CD4-positive, alpha-beta T cell treated with Interleukin-21 for 1 hour (primary cell): ENCODE data around the gene PATJ.

Experiments
- DNase-seq: peaks from one replicate; pipeline ENCODE4 v3.0.0-alpha.2; 2020

The PATJ gene

GRCh38 chr1:61993331-61993961 is 251.2 kb downstream of the PATJ start:
- DNase-seq = no peak

- no peak for DNase-seq
These were observed 253.4 kb downstream of the PATJ start for GRCh38 chr1:61995641-61996040.

DNA sequence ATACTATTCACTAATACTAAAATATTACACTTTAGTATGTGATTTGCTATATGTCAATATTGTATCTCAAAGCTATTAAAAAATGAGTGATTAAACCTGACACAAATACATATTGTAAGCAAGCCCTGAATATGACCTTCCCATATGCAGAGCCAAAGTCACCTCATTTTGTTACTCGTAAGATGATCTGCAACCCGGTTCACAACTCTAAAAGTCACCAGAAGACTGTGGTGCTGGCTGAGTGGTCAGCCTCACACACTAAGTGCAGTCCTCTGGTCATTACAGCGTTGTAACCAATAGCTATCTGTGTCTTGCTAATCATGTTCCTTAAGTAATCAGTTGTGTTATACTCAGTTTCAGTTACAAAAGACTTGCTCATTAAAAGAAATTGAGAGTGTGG is 254.8 kb downstream of the PATJ start:
- no peak for DNase-seq

DNA sequence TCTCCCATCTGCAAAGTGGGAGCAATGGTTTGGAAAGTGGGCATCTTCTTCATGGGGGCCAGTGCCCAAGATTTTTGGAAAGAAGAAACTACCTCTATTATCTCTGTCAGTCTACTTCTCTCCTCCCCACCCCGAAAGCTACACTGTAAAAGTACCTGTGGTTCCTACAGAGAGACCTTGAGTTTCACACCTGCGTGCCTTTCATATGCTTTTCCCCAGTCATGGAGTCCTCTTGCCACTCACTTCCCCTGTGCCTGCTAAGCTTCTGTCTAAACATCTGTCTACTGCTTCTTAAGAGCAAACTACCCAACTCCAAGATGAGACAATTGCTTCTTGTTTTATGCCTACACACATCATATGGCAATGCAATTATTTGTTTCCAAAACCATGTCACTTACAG is 261.5 kb downstream of the PATJ start:
- DNase-seq = no peak

DNA sequence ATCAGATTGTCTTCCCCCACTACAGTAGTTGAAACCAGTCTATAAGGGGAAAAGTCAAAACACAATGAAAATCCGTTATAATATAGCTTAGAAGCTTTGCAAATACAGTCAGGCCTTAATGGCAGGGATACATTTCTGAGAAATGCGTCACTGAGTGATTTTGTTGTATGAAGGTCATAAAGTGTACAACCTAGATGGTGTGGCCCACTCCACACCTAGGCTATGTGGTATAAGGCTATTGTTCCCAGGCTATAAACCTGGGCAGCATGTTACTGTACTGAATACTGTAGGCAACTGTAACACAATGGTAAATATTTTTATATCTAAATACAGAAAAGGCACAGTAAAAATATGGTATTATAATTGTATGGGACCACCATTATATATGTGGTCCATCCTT is 264.4 kb downstream of the PATJ start:
- DNase-seq = no peak

GRCh38 chr1:62011006-62011405 is 268.7 kb downstream of the PATJ start:
- no peak for DNase-seq

DNA sequence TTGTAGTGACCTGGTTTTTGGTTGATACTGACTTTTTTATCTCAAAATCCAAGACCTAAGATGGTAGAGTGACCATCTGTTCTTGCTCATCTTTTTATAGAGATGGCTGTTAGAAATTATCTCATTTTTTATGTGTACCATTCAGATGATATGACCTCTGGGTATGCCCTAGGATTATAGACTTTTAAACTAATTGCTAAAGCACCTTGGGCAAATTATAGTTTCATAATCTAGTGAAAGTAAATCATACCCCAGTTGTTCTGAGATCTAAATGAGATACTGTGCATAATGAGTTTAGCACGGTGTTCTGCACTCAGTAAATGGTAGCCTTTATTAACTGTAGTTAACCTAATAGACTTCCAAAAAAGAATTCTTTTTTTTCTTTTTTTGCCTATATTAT is 269.8 kb downstream of the PATJ start:
- no peak for DNase-seq

DNA sequence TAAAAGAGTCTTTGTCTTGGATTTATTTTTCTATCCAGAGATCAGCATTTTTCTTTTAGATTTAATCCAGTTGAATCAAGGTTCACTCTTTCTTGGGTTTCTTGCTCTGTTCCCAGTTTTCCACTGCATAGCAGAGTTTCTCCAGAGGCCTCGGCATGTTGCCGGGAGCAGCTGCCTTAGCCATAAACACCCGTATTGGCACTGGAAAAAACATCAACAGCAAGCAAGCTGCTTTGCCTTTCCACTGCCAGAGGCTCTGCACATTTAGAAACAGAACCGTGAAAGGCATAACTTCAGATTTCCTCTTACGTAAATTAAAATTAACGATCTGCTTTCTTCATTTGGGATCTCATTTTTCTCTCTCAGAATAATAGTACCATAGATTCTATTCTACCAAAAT is 270.6 kb downstream of the PATJ start:
- no peak for DNase-seq

DNA sequence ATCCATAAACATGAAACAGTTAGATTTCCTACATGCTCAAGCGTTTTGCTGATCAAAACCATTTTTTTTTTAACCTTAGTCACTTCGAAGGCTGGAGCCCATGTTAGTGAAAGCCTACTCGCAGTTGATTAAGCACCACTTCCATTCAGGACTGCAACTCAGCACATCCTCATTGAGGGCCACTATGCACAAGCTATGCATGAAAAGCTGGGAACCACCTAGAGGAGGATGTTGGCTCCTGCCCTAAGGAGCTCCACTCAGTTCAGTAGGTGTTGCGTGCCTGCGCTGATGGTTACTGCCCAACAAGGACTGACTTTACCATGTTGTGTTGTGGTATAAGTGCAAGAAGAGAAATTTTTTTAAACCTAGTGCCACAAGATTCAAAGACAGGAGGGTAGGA is 271.0 kb downstream of the PATJ start:
- no peak for DNase-seq

- no peak for DNase-seq
These were observed 280.2 kb downstream of the PATJ start for GRCh38 chr1:62022382-62022983.

DNA sequence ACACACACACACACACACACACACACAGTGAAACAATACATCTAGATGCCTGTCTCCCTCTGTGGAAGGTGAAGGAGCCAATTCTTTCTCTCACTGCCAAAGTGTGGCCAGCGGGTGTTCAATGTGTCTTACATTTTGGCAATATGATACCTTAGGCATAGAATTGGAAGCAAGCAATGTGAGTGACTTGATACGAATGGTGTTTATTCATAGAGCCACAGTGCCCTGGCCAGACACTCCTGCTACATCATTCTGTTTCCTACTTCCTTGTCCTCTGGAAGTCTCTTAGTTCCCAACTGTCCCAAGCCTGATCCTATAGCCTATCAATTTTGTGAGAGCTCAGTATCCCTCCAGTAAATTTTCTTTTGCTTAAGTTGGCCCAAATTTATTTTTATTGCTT is 282.4 kb downstream of the PATJ start:
- no peak for DNase-seq

DNA sequence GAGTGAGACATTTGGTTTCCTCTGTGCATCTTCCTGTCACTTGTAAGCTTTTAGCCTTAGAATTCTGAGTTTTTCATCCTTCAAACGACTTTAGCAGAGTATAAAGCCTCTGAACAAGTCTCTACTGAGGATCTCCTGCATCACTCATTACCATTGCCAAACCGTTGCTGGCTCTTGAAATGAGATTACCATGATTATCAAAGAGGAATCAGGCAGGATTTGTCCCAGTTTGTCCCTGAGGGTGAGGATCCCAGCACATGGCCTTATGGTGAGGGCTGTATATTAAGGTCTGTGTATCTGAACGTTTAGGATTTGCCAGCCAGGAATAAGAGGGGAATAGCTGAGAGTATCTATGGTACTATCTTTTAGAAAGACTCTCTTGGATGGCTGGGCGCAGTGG is 282.9 kb downstream of the PATJ start:
- DNase-seq = no peak

- DNase-seq = no peak
These were observed 283.6 kb downstream of the PATJ start for GRCh38 chr1:62025892-62026291.

DNA sequence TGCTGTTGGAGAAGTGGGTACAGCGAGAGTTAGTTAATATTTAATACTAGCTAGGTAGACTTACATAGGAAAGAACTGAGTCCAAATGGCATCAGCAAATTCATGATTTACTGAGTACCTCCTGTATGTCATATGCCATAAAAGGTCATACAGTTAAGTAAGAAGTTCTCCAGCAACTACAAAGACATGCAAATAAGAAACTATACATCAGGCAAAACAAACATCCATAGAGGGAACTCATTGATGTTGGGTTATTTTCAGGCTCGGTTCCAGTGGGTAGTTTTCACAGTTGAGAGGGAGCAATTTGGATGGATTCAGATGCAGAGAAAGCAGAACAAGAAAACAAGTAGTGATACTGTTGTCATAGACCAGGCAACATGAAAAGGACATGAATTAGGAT is 287.4 kb downstream of the PATJ start:
- no peak for DNase-seq

- no peak for DNase-seq
These were observed 292.5 kb downstream of the PATJ start for GRCh38 chr1:62034790-62035189.

DNA sequence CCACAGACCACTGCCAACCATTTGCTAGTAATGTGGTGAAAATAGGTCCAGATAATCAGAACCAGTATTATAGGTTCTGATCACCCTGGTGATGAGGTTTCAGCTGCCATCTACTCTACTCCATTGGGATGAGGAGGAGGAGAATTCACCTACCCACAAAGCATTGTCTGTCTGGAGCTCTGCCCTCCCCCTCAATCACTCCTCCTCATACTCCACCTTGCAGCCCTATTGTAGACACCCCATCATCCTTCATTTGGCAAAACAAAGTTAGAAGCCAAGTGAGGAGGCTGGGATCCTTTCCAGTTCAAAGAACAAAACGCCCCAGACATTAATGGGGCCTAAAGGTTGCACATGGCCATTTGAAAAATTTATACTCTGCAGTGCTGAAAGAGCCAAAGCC is 295.0 kb downstream of the PATJ start:
- no peak for DNase-seq

- no peak for DNase-seq
These were observed 296.5 kb downstream of the PATJ start for GRCh38 chr1:62038594-62039284.

DNA sequence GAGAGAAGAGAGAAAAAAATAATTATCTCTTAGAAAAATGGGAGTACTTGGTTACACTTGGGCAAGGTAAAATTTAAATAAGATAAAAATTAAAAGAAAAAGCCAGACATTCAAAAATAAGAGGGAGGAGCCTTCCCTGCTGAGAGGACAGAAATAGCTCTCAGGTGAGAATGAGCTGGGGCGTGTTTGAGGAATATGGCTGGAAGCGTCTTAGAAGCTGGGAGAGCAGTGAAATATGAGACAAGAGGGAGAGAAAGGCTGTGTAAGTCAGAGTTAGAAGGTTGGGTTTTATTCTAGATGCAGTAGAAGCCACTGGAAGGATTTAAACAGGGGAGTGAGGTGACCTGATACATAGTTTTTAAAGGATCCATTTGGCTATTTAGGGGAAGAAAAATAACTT is 298.2 kb downstream of the PATJ start:
- DNase-seq = no peak

- no peak for DNase-seq
These were observed 298.7 kb downstream of the PATJ start for GRCh38 chr1:62040973-62041372.

DNA sequence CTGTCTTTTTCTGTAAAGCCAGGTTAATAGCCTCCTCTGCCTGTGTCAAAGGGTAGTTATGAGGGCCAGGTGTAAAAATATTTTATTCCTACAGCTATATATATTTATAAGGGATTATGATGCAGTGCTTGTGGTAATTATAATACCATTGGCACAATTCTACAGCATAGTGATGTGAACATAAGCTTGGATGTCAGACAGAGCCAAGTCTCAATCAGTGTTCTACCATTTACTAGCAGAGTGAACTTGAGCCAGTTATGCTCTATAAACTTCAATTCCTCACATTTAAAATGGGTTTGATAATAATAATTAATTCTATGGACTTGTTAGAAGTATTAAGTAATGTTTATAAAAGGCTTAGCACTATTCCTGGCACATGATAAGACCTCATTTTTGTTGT is 300.9 kb downstream of the PATJ start:
- no peak for DNase-seq

DNA sequence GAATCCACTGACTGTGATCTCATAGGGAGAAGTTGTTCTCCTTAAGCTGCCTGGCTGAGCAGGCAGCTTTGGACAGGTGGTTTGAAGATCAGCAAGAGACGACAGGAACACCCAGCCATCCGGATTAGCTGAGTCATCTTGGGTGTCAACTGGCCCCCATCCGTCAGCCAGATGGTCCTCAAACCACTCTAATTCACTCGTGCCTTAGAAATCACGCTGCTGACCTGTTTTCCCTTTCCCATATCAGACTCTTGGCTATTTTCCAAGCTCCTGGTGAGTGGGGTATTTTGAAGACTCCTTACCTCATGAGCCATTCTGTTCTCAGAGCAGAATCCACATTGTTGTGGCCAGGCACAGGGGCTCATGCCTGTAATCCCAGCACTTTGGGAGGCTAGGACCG is 303.3 kb downstream of the PATJ start:
- DNase-seq = no peak

GRCh38 chr1:62046927-62047326 is 304.6 kb downstream of the PATJ start:
- DNase-seq = no peak

DNA sequence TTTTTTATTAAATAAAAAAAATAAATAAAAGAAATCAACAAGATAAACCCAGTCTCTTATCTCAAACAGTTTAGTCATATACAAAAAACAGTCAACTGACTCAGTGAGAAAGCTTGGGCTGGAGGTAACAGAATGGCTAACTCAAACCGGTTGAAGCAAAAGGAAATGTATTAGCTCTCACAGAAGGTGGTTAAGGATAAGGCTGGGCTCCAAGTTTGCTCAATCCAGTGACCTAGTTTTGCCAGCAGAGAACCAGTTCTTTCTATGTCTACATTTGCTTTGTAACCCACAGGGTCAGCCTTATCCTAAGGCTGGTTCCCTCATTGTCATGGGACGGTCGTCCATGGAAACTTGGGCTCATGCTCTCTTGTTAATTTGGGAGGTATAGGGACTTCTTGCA is 307.9 kb downstream of the PATJ start:
- DNase-seq = no peak

- DNase-seq = no peak
These were observed 310.7 kb downstream of the PATJ start for GRCh38 chr1:62052946-62053345.

DNA sequence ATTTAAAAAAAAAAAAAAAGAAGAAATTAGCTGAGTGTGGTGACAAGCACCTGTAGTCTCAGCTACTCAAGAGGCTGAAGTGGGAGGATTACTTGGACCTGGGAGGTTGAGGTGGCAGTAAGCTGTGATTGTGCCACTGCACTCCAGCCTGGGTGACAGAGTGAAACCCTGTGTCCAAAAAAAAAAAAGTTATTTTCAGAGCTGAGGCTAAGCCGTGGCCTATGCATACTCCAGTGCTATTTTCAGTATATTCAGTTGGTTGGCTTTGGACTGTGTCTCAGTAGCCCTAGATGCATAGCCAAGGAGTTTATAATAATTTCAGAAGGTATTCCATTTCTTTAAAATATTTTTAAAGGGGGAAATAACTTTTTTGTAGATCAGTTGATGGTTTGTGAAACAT is 311.9 kb downstream of the PATJ start:
- no peak for DNase-seq
